Spinal cord (tissue), 10 donors: ENCODE measurements around the gene AKAP6. TPM values are rescaled to one million over a fixed set of nuclear protein-coding genes. Genes with fewer than 3 reads are reported as not detected.

Experiments
- DNase-seq, 6 donors: peaks; one replicate each; pipeline versions ENCODE4 v3.0.0 to v3.0.0-alpha.2; 2013 to 2015; ENCODE audit warnings: low spot score in 6 of 6, low read depth in 4 of 6
- H3K27ac ChIP-seq: one replicate; pipeline ENCODE4 v1.5.1; 2013; ENCODE audit warnings: low read depth, low read length, control low read depth
- H3K27me3 ChIP-seq: one replicate; pipeline ENCODE4 v1.6.1; 2013; ENCODE audit warnings: low read length; ENCODE audit not compliant: control insufficient read depth, insufficient read depth
- H3K36me3 ChIP-seq: one replicate; pipeline ENCODE4 v1.6.1; 2013; ENCODE audit warnings: low read length; ENCODE audit not compliant: control insufficient read depth, insufficient read depth
- H3K4me1 ChIP-seq: one replicate; pipeline ENCODE4 v1.6.1; 2013; ENCODE audit warnings: low read length; ENCODE audit not compliant: control insufficient read depth, insufficient read depth
- H3K4me3 ChIP-seq: one replicate; pipeline ENCODE4 v1.5.1; 2013; ENCODE audit warnings: low read depth, low read length, control low read depth
- H3K9me3 ChIP-seq: one replicate; pipeline ENCODE4 v1.6.1; 2013; ENCODE audit warnings: low read length; ENCODE audit not compliant: control insufficient read depth, insufficient read depth
- WGBS: methylation state at CpG from one replicate; pipeline ENCODE4 v1.1.5; 2013; ENCODE audit warnings: missing lambda C conversion rate; ENCODE audit not compliant: insufficient coverage; 5-methylcytosine and 5-hydroxymethylcytosine counted together
- polyA plus RNA-seq, 2 donors: library from polyadenylated mRNA; unstranded; fragments of 120-200 nt; gene quantifications; one replicate each; pipeline ENCODE4 v1.2.1, GENCODE V29; 2013; ENCODE audit not compliant: insufficient read length in 2 of 2
- total RNA-seq, 2 donors: library from RNA; depleted of rRNA in 1 of 2; stranded (reverse); fragments of 120-200 nt in 1 of 2; fragments of >200 nt in 1 of 2; gene quantifications; one replicate each; pipeline versions ENCODE4 v1.2.3 to v1.2.4, GENCODE V29; 2013 to 2014
- donor health status: healthy.

Gene AKAP6
- total and polyA plus RNA-seq, 4 donors: 42.6 to 126 (median 78.7) TPM

- Histone ChIP-seq H3K27ac (no peak overlapping the region), H3K9me3 (no peaks in the 10 kb centered on the region), H3K4me3 (no peak overlapping the region), H3K4me1 (no peaks in the 10 kb centered on the region), H3K27me3 (no peaks in the 10 kb centered on the region), H3K36me3 (peaks cover 7% of the 10 kb centered on the region)
- 100% methylated on average over 1 of the region's 1 CpG for WGBS
- no peak for DNase-seq
Observed at GRCh38 chr14:32756173-32756572, 427.1 kb downstream of the AKAP6 start.

DNA sequence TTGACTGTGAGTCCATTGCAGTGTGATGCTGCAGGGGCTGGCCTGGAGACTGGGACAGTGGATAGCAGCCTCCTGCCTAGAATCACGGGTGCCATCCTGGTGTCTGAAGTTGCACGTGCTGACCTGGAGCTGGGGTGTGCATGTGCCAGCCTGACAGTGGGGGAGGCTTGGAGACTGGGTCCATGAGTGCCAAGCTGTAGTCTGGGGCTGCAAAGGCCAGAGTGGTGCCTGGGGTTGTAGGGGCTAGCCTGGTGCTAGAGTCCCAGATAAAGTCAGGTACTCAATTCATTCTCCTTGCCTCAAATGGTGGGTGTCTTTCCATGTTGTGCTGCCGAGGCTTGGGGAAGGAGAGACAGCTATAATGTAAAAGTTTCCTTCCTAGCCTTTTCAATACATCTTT, 427.7 kb downstream of the AKAP6 start:
- peaks cover 7% of the 10 kb centered on the region for H3K36me3 ChIP-seq
- H3K27me3 ChIP-seq: no peaks in the 10 kb centered on the region
- no peaks in the 10 kb centered on the region for H3K4me1 ChIP-seq
- DNase-seq: no peak
- no peaks in the 10 kb centered on the region for H3K9me3 ChIP-seq
- no peak overlapping the region for H3K4me3 ChIP-seq
- H3K27ac ChIP-seq: no peak overlapping the region
- WGBS: 100% methylated on average over 2 of the region's 3 CpGs

DNA sequence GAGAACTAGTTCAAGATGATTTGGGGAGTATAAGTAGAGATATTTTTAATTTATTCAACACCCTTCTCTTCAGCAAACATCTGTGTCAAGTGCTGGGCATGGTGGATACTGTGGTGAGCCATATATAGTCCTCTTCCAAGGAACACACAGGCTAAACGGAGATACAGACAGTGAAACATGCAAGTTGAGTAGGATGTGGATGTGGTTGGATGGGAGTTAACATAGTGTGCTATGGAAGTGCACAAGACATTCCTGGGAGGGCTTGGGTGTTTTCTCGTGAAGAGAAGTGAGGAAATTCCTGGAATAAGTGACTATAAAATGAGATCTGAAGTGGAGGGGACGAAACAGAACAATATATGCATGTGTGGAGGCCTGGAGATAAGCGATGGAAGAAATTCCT, 428.5 kb downstream of the AKAP6 start:
- DNase-seq: no peak
- WGBS: 83% methylated on average over 2 of the region's 4 CpGs
- H3K4me3 ChIP-seq: no peak overlapping the region
- peaks cover 7% of the 10 kb centered on the region for H3K36me3 ChIP-seq
- no peaks in the 10 kb centered on the region for H3K27me3 ChIP-seq
- H3K27ac ChIP-seq: no peak overlapping the region
- no peaks in the 10 kb centered on the region for H3K9me3 ChIP-seq
- H3K4me1 ChIP-seq: no peaks in the 10 kb centered on the region

GRCh38 chr14:32761381-32761968, 432.4 kb downstream of the AKAP6 start:
- H3K27me3 ChIP-seq: no peaks in the 10 kb centered on the region
- peaks cover 4% of the 10 kb centered on the region for H3K36me3 ChIP-seq
- H3K9me3 ChIP-seq: no peaks in the 10 kb centered on the region
- H3K4me3 ChIP-seq: no peak overlapping the region
- WGBS: 60% methylated on average over 1 of the region's 5 CpGs
- H3K27ac ChIP-seq: no peak overlapping the region
- peak in 1 of 6 donors; percentile 5 for DNase-seq
- H3K4me1 ChIP-seq: no peaks in the 10 kb centered on the region

- DNase-seq: no peak
- no peaks in the 10 kb centered on the region for H3K27me3 ChIP-seq
- H3K4me1 ChIP-seq: no peaks in the 10 kb centered on the region
- H3K9me3 ChIP-seq: no peaks in the 10 kb centered on the region
- no peaks in the 10 kb centered on the region for H3K36me3 ChIP-seq
- H3K27ac ChIP-seq: no peak overlapping the region
- H3K4me3 ChIP-seq: no peak overlapping the region
- WGBS: no CpG with 5 or more reads among the region's 2 CpGs
Observed at GRCh38 chr14:32762886-32763285, 433.8 kb downstream of the AKAP6 start.

GRCh38 chr14:32763673-32764072, 434.6 kb downstream of the AKAP6 start:
- Histone ChIP-seq H3K4me3 (no peak overlapping the region), H3K4me1 (no peaks in the 10 kb centered on the region), H3K27me3 (no peaks in the 10 kb centered on the region), H3K27ac (no peak overlapping the region), H3K36me3 (no peaks in the 10 kb centered on the region), H3K9me3 (no peaks in the 10 kb centered on the region)
- WGBS: no CpG with 5 or more reads among the region's 1 CpG
- no peak for DNase-seq

DNA sequence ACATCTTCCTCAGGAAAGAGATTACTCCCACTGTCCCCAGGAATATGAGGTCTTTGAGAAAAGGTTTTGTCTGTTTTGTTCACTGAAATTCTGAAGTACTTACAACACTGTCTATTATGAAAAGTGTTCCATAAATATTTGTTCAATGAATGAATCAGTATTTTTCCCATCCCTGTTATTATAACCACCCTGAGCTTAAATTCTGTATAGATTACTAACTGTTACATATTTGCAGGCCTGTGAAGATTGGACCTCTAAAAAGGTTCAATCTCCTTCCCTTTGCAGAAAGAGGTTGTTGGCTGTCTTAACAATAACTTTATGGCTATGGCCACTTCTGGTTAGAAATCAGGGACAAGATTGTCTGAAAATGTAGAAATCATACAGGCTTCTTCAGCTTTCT, 435.0 kb downstream of the AKAP6 start:
- no peaks in the 10 kb centered on the region for H3K36me3 ChIP-seq
- H3K9me3 ChIP-seq: no peaks in the 10 kb centered on the region
- no peak for DNase-seq
- H3K27me3 ChIP-seq: no peaks in the 10 kb centered on the region
- H3K4me1 ChIP-seq: no peaks in the 10 kb centered on the region
- H3K4me3 ChIP-seq: no peak overlapping the region
- no peak overlapping the region for H3K27ac ChIP-seq

DNA sequence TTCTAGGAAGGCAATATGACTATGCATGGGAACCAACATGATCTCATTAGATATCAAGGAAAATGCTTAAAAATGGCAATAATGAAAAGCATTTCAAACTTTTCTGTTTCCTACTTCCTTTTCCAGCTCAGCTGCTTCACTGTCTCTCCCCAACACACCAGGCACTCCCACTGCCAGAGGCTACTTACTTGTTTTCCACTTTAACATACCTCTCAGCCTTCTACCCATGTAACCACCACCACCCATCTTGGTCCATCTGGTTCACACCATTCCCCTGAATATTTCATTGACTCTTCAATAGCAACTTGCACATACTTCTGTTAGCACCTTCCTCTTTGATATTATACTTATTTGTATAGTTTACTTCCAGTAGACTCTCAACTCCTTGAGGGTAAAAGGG, 441.3 kb downstream of the AKAP6 start:
- Histone ChIP-seq H3K27ac (no peak overlapping the region), H3K36me3 (no peaks in the 10 kb centered on the region), H3K4me1 (no peaks in the 10 kb centered on the region), H3K9me3 (no peaks in the 10 kb centered on the region), H3K4me3 (no peak overlapping the region), H3K27me3 (no peaks in the 10 kb centered on the region)
- no peak for DNase-seq

DNA sequence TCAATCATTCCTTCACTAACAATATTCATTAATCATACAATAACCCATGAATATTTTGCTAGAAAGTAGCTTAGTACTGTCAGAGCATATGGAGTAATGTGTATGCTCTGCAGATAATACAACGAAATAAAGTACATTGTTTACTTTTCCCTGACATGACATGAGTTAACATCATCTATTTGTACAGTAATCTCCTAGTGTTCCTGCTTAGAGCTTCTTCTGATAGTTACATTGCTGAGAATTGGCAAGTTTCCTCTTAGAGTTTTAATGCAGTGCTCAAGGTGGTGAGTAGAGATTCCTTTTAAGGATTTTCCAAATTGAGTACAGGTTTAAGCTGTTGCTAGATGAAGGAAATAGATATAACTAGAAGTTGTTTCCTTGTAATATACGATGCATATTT, 445.1 kb downstream of the AKAP6 start:
- WGBS: no CpG with 5 or more reads among the region's 2 CpGs
- no peaks in the 10 kb centered on the region for H3K4me1 ChIP-seq
- H3K9me3 ChIP-seq: no peaks in the 10 kb centered on the region
- H3K27me3 ChIP-seq: no peaks in the 10 kb centered on the region
- H3K4me3 ChIP-seq: no peak overlapping the region
- no peak for DNase-seq
- H3K36me3 ChIP-seq: no peaks in the 10 kb centered on the region
- H3K27ac ChIP-seq: no peak overlapping the region

- no peak for DNase-seq
- H3K27ac ChIP-seq: no peak overlapping the region
- no peaks in the 10 kb centered on the region for H3K4me1 ChIP-seq
- no peak overlapping the region for H3K4me3 ChIP-seq
- H3K9me3 ChIP-seq: no peaks in the 10 kb centered on the region
- H3K36me3 ChIP-seq: no peaks in the 10 kb centered on the region
- no peaks in the 10 kb centered on the region for H3K27me3 ChIP-seq
- WGBS: no CpG with 5 or more reads among the region's 1 CpG
Observed at GRCh38 chr14:32779840-32780239, 450.7 kb downstream of the AKAP6 start.
